GM04503 (cell line): ENCODE measurements around the gene C10orf71.

Experiments used
- DNase-seq: peaks from one replicate; pipeline ENCODE4 v3.0.0-alpha.2; 2012; ENCODE audit warnings: low read depth

C10orf71 gene

DNA sequence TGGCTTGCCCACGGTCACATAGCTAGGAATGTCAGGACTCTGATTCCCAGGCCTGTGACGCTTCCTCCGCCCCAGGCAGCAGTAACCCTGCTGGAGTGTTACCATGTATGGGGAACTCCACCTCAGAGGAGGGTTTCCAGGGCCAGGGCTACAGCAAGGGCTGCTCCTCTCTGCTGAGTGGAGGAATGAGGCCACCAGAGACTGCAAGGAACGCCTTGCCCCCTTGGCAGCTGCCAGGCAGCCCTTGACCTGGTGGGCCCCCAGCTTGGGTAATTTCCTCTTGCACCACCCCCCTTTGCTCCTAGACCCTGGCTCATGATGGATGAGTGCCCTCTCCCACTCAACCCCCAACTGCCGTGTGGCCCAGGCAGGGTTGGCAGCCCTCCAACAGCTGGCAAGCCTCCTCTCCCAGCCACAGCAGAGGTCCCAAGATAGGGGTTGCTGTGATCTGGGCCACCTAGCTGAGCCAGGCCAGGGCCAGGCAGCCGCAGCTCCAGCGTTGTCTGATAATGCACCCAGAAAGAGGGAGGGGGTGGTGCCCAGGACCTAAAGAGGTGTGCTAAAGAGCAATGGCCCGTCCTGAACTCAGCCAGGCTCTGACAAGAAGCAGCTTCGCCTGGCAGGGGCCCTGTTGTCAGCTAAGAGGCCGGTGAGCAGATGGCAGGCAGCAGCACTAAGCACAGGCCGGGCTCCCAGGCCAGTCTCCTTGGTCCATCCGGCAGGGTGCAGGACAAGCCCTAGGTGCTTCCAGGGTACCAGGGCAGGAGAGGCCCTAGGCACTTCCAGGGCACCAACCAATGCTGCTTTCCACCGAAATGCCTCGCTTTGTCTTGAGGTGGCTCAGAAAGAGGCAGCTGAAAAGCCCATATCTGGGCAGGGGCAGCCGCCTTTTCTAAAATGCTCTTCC, 61.6 kb downstream of the C10orf71 start:
- DNase-seq = no peak

DNA sequence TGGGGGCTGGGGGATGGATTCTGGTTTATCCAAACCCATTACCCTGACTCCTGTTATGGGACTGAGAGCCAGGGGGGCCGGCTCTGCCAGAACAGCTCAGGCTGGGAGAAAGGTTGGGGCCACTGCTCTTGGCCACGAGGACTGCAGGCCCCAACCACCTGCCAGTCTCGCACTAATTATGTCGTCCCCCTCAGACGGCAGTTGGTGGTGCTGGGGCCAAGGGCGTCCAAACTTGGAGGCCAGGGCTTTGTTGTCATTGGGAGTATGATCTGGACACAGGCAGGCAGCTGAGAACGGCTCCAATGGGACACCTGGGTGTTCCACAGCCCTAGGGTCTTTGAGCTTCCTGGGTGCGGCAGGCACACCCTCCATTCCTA, 62.2 kb downstream of the C10orf71 start:
- no peak for DNase-seq

DNA sequence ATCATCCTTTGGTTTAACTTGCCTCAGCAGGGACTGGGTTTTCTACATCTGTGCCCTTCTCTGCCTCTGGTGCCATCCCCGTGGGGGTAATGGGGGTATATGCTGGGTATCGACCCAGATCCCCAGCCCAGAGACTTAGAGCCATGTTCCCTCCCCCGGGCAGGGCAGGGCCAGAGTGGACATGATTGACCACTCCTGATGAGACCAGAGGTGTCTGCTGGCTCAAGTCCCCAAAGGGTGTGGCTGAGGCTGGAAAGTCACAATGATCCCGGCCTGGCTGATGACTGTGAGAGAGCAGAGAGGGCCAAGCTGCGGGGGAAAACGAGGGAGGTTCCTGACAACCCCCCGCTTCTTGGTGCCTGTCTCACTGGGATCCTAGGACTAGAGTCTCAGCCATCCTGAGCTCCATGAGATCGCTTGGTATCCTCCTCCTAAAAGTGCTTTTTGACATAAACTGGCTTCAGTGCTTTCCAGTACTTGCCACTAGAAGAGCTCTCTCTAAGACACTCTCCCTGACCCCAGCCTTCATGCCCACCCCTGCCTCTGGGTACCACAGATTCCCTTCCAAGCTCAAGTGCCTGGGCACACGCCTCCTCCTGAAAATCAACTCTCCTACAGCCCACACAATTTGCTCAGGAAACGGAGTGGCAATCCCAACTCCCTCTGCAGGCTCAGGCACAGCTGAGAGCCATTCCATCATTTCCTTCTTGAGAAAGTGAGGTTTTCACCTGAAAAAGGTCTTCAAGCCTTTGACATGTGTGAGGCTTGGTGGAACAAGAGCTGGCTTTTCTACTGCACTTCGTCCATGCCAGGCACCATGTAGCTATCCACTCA, 63.0 kb downstream of the C10orf71 start:
- no peak for DNase-seq

DNA sequence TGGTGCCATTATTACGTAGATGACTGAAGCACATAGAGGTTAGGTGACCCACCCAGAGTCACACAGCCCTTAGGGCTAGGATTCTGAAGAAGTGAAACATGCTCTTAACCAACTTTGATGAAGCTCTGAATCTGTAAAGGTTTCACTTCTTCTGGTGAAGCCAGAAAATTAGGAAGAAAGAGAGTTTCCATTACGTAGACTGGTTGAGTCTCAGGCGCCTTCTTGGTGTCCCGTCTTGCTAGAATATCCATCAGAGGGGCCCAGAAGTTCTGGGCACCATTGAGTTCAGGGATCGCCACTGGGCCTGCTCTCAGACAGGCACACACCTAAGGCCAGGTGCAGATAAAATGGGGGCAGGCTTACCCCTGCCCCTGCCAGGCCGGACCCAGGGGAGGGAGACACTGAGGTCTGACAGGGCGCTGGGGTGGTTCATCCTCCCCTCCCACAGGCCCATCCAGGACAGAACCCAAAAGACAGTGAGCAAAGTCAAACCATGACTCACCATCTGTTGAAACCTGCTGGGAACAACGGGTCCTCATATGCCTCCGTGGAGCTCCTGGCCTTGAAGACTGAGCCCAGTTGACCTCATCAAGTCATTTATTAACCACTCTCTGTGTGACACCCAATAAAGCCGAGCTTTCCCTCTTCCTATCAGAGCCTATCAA, 63.8 kb downstream of the C10orf71 start:
- DNase-seq = no peak

DNA sequence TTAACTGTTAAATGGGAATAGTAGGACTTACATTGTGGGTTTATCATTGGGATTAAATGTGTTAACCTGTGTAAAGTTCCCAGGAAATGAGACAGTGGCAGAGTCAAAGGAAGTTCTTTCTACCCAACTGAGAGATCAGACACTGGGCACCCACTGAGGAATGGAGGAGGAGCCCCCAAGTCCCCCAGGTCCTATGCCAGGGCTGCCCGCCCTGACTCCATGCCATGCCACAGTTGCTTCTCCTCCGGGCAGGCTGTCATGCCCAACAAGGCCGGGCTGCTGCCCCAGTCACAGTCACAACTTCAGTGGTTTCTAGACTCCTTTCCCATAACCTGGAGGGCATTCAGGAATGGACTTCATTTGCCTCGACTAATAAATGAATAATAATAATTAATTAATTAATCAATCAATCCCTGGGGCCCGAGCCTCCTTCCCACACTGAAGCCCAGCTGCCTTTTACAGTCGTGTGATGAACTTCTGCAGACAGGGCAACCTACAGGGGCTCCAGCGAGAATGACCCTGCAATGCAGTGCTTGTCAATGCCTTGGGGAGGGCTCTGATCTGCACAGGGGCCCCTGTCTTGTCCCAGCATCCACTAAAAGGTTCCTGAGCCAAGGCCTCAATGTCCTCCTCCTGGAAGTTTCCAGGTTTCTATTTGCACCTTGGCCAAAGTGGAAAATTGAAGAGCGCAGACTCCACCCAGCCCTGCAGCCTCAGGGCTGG, 64.5 kb downstream of the C10orf71 start:
- no peak for DNase-seq

DNA sequence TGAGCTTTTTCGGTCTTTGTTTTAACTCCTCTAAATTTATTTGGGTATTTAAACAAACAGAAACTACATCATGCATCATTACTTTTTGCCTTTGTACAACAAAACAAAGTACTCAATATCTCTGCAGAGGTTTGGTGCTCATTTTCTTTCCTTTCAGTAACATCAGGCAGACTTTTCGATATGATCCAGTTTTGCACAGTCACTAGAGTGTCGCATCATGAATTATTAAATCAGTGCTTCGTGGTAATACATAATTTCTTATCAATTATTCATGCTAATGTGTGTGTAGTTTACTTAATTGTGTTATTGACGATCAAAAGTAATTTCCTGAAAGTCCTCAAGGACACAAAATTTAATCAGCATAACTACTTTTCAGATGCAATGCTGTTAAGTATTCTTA, 65.1 kb downstream of the C10orf71 start:
- DNase-seq = no peak

DNA sequence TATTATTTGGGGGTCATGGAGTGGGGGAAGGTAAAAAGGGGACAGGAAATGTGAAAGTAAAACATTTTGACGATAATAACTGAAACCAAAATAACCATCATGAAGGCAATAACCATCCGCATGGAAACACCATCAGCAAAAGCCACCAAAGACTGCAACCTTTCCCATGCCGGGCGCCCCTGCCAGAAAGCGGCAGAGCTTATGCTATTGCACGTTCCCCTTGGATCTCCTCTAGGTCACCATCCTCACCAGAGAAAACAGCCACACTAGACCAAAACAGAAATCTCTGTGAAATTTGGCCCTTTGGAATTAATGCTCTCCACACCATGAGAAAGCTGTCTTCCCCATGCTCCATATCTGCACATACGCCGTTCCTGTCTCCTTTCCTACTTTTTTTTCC, 65.8 kb downstream of the C10orf71 start:
- no peak for DNase-seq

DNA sequence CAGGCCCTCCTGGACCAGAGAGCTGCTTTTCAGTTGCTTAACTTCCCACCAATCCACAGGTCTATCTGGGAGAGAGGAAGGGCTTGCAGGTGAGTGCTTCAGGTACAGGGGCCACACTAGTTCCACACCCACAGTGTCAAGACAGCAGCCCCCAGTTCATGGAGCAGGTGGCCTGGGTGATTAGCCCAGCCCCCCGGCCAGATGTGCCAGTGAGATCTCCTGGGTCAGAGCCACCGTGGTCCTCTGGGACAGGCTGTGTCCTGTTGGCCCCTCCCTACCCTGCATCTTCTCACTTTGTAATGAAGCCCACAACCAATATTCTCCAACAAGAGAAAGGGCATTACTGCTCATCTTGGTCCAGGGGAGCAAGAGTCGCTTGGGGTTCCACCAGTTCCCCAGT, 66.3 kb downstream of the C10orf71 start:
- DNase-seq = no peak

DNA sequence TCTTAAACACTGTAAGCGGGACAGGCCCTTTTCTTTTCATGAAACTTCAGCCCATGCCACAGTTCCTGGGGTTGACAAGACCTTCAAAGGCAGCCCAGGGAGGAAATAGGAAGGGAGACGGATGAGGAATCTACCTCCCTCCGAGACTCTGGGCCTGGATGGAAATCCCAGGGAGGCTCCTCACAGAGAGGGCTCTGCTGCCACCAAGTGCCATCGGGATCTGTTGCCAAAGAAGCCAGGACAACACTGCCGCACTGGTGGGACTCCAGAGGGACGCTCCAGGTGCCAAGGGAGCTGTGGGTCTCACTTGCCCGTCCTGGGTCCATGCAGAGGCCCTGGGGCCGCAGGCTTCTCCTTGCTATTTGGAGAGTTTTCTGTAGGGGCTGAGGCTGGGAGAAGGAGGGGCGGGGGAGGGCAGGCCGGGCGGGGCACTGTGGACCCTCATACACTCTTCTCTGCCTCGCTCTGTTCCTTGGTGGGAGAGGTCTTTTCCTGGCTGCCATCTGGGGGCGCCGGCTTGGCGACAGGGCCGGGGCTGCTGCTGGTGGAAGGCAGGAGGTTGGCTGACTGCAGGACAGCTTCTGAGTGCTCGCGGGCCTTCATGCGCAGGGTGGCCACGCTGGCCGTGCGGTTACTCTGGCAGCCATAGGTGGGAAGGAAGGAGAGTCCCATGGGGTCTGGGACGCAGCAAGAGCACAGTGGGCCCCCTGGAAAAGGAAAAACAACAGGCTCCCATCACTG, 66.9 kb downstream of the C10orf71 start:
- DNase-seq = no peak

DNA sequence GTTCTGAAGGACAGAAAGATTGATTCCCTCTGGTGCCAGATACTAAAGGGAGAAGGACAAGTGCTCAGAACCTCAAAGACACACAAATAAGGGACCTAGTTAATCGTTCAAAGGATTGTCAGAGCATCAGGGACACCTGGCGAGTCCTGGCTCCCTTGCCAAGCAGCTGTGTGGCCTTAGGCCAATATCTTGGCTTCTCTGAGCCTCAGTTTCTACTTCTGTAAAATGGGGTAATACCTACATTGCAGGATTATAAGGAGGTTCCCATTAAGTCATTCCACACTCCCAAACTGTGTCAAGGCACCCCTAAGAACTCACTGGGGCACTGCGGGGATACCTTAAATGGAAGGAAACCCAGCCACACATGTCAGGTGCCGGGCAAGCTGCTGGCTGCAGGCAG, 67.5 kb downstream of the C10orf71 start:
- no peak for DNase-seq

DNA sequence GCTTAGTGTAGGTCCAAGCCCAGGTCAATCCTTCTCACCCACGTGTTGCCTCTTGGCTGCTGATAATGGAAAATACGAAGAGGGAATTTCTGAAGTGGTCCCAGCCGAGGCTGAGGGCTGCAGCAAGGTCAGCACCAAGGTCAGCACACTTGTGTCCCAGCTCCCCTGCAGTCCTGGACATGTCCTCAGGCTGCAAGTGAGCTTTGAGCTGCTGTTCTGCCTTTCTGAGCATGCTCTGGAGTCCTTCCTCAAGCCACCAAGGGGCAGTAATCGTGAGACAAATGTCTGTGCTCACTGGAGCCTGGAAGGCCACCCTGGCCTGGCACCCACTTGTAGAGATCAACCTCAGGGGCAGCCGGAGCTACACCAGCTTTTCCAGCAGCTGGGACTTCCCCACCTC, 68.6 kb downstream of the C10orf71 start:
- DNase-seq = no peak

DNA sequence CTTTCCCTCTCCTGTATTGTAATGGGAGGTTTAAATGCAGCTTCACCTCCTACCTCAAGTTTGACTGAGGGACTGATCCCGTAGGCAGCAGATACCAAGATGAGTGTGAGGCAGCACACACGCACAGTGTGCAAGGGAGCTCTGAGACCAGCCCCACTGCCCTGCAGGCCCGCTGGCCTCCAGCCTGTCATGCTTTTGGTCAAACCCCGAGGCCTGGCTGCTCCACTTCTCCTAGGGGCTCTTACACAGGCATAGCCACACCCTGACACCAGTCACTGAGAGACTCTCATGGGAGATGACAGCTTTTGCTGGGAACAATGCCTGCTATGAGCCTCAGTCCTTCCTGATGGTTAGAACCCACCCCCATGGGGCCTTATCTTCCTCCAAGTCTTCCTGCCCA, 69.3 kb downstream of the C10orf71 start:
- DNase-seq = no peak

DNA sequence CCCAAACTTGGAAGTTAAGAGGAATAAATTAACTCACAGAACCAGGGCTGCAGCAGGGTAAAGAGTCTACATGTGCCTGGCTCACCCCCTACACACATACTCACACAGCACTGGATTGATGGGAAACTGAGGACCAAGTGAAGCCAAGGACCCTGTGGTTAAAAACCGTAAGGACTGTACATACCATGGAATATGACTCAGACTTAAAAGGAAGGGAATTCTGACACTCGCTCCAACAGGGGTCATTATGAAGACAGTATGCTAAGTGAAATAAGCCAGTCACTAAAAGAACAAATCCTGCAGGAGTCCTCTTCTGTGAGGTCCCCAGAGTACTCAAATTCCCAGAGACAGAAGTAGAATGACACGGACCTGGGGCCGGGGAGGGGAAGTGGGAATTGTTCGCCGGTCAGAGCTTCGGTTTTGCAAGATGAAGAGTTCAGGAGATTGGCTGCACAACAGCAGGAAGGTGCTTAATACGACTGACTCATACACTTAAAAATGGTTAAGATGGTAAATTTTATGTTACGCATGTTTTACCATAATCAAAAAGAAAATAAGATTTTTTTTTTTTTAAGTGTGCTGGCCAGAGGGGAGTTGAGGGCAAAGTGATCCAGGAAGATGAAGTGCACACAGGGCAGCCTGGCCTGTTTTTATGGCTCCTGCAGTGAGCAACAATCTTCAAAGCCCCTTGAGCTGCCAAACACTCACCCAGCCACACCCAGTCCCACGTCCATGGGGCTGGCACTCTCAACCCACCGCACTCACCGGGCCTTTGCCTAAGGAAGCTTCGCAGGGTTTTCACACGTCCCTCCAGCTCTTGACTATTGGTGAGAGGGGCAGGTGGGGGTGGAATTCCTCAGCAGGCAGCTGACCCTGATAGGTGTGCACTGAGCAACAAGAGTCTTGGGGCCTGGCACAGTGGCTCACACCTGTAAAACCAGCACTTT, 70.5 kb downstream of the C10orf71 start:
- DNase-seq = no peak

DNA sequence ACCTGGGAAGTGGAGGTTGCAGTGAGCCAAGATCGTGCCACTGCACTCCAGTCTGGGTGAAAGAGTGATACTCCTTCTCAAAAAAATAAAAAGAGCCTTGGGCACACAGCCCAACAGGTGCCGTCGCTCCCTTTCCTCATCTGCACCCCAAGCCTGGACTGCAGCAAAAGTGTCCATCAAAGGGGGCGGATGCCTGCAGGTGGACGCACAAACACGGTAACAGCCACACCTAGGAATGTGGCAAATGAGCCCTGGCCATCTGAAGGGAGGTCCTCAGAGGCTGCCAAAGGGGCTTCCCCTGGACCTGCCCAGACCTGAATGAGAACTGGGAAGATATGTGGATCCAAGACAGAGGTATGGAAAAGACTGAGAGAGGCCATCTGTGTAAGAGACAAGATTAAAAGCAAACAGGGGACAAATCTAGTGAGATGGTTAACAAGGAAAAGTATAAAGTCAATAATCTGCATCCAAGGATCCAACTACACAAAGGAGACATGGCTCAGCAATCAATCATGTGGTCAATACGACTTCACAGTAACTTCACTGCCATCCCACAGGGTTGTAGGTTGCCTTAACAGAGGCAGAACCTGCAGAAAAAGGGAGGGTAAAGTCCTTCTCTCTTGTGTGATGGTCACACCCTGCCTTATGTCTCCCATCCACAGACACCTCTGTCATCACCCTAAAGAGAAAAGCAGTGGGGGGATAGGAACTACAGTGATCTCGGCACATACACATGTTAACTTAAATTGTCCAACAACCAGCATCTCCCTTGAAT, 71.5 kb downstream of the C10orf71 start:
- no peak for DNase-seq

DNA sequence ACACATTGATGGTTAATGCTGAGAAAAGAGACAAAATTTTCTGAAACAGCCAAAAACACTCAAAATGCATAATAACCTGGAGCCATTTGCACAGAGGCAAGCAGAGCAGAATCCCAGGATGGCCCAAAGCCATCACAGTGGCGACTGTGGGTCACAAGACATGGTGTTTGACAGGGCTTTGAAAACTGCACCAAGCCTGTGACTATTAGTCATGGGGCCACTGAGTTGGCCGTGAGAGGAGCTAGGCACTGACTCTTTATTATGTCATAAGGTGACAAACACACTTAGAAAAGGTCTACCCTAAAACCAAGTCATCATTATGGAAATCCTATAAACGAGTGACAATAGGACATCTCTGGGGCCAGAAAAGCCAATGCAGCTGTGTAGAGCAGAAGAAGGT, 73.0 kb downstream of the C10orf71 start:
- DNase-seq = no peak

DNA sequence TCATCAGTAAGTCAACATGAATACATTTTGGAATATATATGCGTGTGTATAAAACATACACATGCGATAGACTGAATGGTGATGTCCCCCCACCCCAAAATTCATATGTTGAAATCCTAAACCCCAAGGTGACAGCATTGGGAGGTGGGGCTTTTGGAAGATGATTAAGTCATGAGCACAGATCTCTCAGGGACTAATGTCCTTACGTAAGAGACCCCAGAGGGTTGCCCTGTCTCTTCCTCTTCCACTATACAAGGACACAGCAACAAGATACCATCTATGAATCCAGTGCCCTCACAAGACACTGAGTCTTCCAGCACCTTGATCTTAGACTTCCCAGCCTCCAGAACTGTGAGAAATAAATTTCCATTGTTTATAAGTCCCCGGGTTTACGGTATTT, 74.4 kb downstream of the C10orf71 start:
- no peak for DNase-seq

DNA sequence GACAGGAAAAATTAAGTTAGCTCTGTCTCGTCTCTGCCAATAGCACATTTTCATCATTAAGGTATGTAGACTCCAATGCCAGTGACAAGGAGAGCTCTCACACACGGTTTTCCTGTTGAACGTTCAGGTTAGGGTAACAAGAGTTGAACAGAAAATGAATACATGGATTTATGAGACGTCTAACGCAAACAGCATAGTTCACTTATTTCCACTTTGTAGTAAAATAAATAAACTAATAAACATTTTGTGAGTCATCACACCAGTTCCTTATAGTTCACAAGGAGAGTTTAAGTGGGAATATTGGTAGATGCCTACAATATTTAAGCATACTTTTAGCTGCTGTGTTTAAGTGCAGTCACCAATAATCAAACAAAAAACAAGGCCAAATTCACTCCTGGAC, 75.8 kb downstream of the C10orf71 start:
- DNase-seq = no peak

DNA sequence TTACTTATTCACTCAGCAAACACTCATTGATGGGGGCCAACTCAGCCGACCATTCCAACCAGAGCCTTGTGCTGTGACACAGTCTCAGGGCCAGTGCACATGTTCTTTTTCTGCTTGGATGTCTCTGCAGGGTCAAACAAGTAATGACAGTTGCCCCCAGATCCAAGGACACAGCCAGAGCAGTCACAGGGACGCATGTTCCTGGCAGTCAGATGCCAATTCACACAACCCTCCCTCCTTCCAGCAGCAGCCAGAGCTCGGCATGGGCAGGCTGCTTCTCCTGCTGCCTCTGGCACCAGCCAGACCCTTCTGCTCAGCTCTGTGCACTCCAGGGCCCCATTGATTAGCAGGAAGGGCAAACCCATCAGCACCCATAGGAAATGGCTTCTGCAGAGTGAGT, 76.6 kb downstream of the C10orf71 start:
- DNase-seq = no peak
